GM10248 (cell line): ENCODE results near the gene CFDP1.

Experiments
- CTCF ChIA-PET: fragments of 300-600 bp; sonication (Branson Sonifier 250); formaldehyde crosslinking; extraction: SDS; loops from one replicate; lab custom pipeline; 2021; ENCODE audit warnings: antibody characterized with exemption; lab: Yijun Ruan, JAX
- POLR2A ChIA-PET: fragments of 350-650 bp; sonication (Branson Sonifier 250); formaldehyde crosslinking; extraction: SDS; loops from one replicate; lab custom pipeline; 2020; ENCODE audit warnings: antibody characterized with exemption; lab: Yijun Ruan, JAX
- DNase-seq: peaks from one replicate; pipeline ENCODE4 v3.0.0; 2012; ENCODE audit errors: extremely low spot score
- TF ChIP-seq, protein P1 (sequence below): IDR thresholded peaks from 2 replicates; pipeline ENCODE4 v1.5.1; 2012; ENCODE audit warnings: mild to moderate bottlenecking, low read depth; ENCODE audit errors: extremely low read depth, missing control alignments, control extremely low read depth

The CFDP1 gene

DNA sequence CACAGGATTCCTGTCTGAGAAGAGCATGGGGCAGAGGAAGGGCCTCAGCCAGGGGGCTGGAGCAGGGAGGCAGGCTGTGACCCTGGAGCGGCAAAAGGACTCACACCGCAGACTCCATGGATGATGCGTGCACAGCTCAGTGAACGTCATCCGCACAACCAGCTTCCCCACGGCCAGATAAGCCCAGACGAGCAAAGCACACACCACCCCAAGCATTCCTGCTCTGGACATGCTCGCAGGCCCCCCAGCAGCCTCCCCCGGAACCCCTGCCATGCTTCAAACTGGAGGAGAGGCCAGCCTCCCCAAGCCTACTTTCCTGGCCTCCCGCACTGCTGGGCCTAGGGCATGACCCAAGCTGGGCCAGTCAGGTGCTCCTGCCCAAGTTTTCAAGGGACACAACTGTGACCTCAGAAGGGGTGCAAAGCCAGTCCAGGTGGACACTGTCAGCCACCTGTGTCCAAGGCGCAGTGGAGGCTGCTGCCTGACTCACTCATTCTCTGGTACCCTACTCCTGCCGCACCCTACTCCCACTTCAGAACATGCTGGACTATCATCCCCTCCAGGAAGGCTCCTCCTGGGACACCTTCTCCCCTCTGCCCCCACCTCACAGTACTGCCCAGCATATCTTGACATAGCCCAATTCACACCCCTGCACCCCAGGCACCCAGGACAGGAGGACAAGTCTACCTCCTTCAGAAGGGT lies 186.6 kb downstream of the CFDP1 start:
- DNase-seq = no peak
- ChIA-PET CTCF (interaction anchor here (7.5 kb wide), 1 partner anchor 11 kb away, joined by 62 read pairs; no protein-coding TSS in a partner anchor), POLR2A (no interaction called here)
- TF ChIP-seq, protein P1, sequence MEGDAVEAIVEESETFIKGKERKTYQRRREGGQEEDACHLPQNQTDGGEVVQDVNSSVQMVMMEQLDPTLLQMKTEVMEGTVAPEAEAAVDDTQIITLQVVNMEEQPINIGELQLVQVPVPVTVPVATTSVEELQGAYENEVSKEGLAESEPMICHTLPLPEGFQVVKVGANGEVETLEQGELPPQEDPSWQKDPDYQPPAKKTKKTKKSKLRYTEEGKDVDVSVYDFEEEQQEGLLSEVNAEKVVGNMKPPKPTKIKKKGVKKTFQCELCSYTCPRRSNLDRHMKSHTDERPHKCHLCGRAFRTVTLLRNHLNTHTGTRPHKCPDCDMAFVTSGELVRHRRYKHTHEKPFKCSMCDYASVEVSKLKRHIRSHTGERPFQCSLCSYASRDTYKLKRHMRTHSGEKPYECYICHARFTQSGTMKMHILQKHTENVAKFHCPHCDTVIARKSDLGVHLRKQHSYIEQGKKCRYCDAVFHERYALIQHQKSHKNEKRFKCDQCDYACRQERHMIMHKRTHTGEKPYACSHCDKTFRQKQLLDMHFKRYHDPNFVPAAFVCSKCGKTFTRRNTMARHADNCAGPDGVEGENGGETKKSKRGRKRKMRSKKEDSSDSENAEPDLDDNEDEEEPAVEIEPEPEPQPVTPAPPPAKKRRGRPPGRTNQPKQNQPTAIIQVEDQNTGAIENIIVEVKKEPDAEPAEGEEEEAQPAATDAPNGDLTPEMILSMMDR = no peak

DNA sequence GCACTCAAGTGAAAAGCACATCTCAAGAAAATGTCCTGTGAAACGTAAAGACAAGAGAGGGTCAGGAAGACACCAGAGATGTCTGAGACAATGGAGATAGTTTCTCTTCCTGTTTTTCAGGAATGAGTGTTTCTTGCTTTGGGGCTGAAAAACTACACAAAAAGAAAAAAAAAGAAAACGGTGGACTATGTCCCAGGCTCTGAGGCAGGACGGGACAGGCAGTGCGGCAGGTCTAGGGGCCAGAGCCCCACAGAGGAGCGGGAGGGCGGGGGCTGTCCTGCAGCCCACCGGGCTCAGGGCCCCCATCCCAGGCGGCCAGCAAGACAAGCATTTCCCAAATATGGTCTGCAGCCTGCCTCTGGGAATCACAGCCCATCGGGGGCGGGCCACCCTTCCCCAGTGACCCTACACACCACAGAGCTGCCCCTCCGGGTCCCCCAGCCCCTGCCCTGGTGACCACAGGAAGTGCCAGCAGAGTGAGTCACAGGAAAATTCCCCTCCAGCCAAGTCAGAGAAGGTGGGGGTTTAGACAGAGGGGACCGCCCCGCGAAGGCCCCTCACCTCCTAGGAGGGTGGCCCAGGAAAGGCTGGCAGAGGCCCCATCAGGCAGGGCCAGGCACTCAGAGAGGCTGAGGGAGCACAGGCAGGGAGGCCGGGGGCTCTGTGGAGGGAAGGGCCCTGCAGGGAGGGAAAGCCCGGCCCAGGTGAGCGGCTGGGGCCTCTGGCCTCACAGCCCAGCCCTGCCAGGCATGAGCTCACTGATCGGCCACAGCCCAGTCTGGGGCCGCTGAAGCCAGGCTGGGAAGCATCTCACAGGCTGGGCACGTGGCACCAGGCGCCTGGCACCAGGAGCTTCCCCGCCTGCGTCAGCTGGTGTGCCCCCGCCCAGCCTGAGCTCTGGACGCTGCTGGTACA lies 188.2 kb downstream of the CFDP1 start:
- ChIA-PET CTCF (interaction anchor here (1.2 to 7.5 kb wide), 3 partner anchors 10 to 140 kb away, joined by 3 to 62 read pairs (median 4); no protein-coding TSS in a partner anchor), POLR2A (no interaction called here)
- TF ChIP-seq, protein P1 = no peak
- no peak for DNase-seq

DNA sequence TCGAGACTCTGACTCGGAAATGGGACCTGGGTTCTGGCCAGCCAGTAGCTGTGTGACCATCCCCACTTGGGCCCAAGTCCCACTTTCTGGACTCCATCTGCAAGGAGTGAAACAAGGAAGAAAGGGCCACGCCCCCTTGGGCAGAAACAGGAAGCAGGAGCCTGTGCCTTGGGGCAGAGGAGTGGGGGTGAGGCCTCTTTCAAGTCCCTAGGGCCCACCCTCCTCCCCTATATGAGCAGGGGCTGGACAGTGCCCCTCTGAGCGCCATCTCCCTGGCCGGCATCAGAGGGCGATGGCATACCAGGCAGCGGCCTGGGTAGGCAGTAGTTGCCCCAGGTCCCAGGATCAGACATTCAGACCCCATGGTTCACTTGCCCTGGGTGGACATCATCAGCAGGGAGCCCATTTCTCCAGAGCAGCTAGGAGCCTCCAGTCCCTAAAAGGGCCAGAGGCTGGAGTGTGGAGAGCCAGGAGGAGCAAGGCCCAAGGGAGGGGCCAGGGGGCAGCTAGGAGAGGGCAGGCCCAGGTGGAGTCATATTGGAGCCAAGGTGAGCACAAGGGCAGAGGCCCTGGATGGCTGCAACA lies 189.0 kb downstream of the CFDP1 start:
- ChIA-PET POLR2A (no interaction called here), CTCF (interaction anchor here (1.2 to 7.5 kb wide), 3 partner anchors 9 to 141 kb away, joined by 3 to 62 read pairs (median 4); no protein-coding TSS in a partner anchor)
- DNase-seq = no peak
- TF ChIP-seq, protein P1 = no peak
